ENCODE results near the gene GPR68.

GPR68 gene

DNA sequence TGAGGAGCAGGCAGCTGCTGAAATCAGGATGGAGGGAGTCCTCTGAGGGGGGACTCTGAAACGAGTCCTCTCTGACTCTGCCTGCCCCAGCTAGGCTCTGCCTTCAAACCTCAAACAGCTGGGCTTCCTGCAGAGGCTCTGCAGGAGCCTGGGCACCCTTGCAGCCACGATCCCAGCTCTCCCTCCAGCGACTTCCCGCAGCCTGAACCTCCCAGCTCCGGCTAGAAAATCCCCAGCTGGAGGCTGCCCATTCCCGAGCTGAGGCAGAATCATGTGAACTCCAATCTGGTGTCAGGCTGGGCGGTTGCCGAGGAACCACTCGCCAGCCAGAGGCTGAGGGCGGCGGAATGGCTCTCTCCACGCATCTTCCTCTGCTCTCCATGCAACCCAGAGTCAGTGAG, at the start of gene GPR68:
TSS of gene GPR68 (minus strand) at position 204 of the 401 bp plus-strand sequence. CDS start 9,654 bp downstream, outside the sequence.
- Histone ChIP-seq H3K4me1 (ENCODE audit: control insufficient read depth in 2 of 2, insufficient read depth in 2 of 2, low read length in 2 of 2) (peaks cover 7 to 9% of the 10 kb centered on the region in 2 donors), H3K27me3 (ENCODE audit: control insufficient read depth in 2 of 2, insufficient read depth in 2 of 2, low read length in 2 of 2) (no peaks in the 10 kb centered on the region), H3K36me3 (ENCODE audit: control insufficient read depth in 2 of 2, insufficient read depth in 2 of 2, low read length in 2 of 2) (no peaks in the 10 kb centered on the region), H3K9me3 (ENCODE audit: control insufficient read depth in 2 of 2, low read length in 2 of 2) (no peaks in the 10 kb centered on the region), H3K27ac (ENCODE audit: low read depth in 2 of 2, low read length in 2 of 2) (peak within 1 kb of the TSS; percentile 49 to 77), H3K4me3 (ENCODE audit: low read length in 2 of 2) (peak within 1 kb of the TSS; percentile 34 to 63), H3K9ac (ENCODE audit: low read depth in 1 of 2, low read length in 2 of 2) (peak within 1 kb of the TSS; percentile 29 to 56)

DNA sequence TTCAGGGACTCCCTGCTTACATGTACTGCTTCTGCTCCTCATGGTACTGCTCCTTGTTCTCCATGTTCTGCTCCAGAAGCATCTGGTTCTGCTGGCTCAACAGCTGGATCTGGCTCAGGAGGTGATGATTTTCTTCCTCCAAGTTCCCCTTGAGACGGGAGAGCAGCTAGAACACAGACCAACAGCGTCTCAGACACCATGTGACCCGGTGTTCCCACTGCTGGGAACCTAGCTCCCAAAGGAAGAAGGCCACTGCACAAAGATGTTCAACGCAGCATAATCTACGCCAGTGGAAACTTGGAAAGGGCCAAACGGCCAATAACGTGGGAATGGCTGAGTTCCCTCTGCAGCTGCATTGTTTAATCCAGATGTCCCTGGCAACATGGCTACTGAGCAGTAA, 49.6 kb upstream of the GPR68 start:
- Histone ChIP-seq H3K4me3 (ENCODE audit: low read length in 2 of 2) (no peak overlapping the region), H3K36me3 (ENCODE audit: control insufficient read depth in 2 of 2, insufficient read depth in 2 of 2, low read length in 2 of 2) (peaks cover 66 to 69% of the 10 kb centered on the region in 2 donors), H3K27ac (ENCODE audit: low read depth in 2 of 2, low read length in 2 of 2) (no peak overlapping the region), H3K27me3 (ENCODE audit: control insufficient read depth in 2 of 2, insufficient read depth in 2 of 2, low read length in 2 of 2) (no peaks in the 10 kb centered on the region), H3K9me3 (ENCODE audit: control insufficient read depth in 2 of 2, low read length in 2 of 2) (no peaks in the 10 kb centered on the region), H3K4me1 (ENCODE audit: control insufficient read depth in 2 of 2, insufficient read depth in 2 of 2, low read length in 2 of 2) (no peaks in the 10 kb centered on the region), H3K9ac (ENCODE audit: low read depth in 1 of 2, low read length in 2 of 2) (no peak overlapping the region)

- Histone ChIP-seq H3K36me3 (ENCODE audit: control insufficient read depth in 2 of 2, insufficient read depth in 2 of 2, low read length in 2 of 2) (peaks cover 68 to 72% of the 10 kb centered on the region in 2 donors), H3K27me3 (ENCODE audit: control insufficient read depth in 2 of 2, insufficient read depth in 2 of 2, low read length in 2 of 2) (no peaks in the 10 kb centered on the region), H3K27ac (ENCODE audit: low read depth in 2 of 2, low read length in 2 of 2) (no peak overlapping the region), H3K4me1 (ENCODE audit: control insufficient read depth in 2 of 2, insufficient read depth in 2 of 2, low read length in 2 of 2) (no peaks in the 10 kb centered on the region), H3K4me3 (ENCODE audit: low read length in 2 of 2) (no peak overlapping the region), H3K9ac (ENCODE audit: low read depth in 1 of 2, low read length in 2 of 2) (no peak overlapping the region), H3K9me3 (ENCODE audit: control insufficient read depth in 2 of 2, low read length in 2 of 2) (no peaks in the 10 kb centered on the region)
These were observed 48.8 kb upstream of the GPR68 start for GRCh38 chr14:91293281-91293680.

DNA sequence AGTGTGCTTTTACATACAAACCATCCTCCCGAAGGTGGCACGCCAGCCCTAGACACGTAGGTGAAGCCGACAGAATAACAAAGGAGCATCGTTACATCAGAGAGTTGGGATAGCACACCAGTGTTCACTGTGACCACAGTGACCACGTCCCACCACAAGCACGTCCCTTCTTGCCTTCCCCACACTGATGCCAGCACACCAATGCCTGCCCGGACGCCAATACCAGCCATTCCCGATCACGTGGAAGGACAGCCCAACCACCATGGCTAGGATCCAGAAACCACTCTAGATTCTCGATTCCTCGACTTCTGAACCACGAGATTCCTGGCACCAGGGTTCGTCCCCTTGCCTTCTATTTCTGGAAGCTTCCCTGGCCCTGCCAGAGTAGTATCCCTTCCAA, 48.0 kb upstream of the GPR68 start:
- H3K4me3 ChIP-seq (ENCODE audit: low read length in 2 of 2) = no peak overlapping the region
- no peak overlapping the region for H3K27ac ChIP-seq (ENCODE audit: low read depth in 2 of 2, low read length in 2 of 2)
- no peaks in the 10 kb centered on the region for H3K4me1 ChIP-seq (ENCODE audit: control insufficient read depth in 2 of 2, insufficient read depth in 2 of 2, low read length in 2 of 2)
- no peaks in the 10 kb centered on the region for H3K9me3 ChIP-seq (ENCODE audit: control insufficient read depth in 2 of 2, low read length in 2 of 2)
- H3K9ac ChIP-seq (ENCODE audit: low read depth in 1 of 2, low read length in 2 of 2) = no peak overlapping the region
- H3K27me3 ChIP-seq (ENCODE audit: control insufficient read depth in 2 of 2, insufficient read depth in 2 of 2, low read length in 2 of 2) = no peaks in the 10 kb centered on the region
- peaks cover 72 to 77% of the 10 kb centered on the region in 2 donors for H3K36me3 ChIP-seq (ENCODE audit: control insufficient read depth in 2 of 2, insufficient read depth in 2 of 2, low read length in 2 of 2)

- Histone ChIP-seq H3K9ac (ENCODE audit: low read depth in 1 of 2, low read length in 2 of 2) (no peak overlapping the region), H3K9me3 (ENCODE audit: control insufficient read depth in 2 of 2, low read length in 2 of 2) (no peaks in the 10 kb centered on the region), H3K36me3 (ENCODE audit: control insufficient read depth in 2 of 2, insufficient read depth in 2 of 2, low read length in 2 of 2) (peaks cover 67 to 71% of the 10 kb centered on the region in 2 donors), H3K27ac (ENCODE audit: low read depth in 2 of 2, low read length in 2 of 2) (no peak overlapping the region), H3K4me1 (ENCODE audit: control insufficient read depth in 2 of 2, insufficient read depth in 2 of 2, low read length in 2 of 2) (no peaks in the 10 kb centered on the region), H3K27me3 (ENCODE audit: control insufficient read depth in 2 of 2, insufficient read depth in 2 of 2, low read length in 2 of 2) (no peaks in the 10 kb centered on the region), H3K4me3 (ENCODE audit: low read length in 2 of 2) (no peak overlapping the region)
These were observed 47.4 kb upstream of the GPR68 start for GRCh38 chr14:91291786-91292405.

- Histone ChIP-seq H3K27me3 (ENCODE audit: control insufficient read depth in 2 of 2, insufficient read depth in 2 of 2, low read length in 2 of 2) (no peaks in the 10 kb centered on the region), H3K9ac (ENCODE audit: low read depth in 1 of 2, low read length in 2 of 2) (no peak overlapping the region), H3K4me3 (ENCODE audit: low read length in 2 of 2) (no peak overlapping the region), H3K4me1 (ENCODE audit: control insufficient read depth in 2 of 2, insufficient read depth in 2 of 2, low read length in 2 of 2) (no peaks in the 10 kb centered on the region), H3K9me3 (ENCODE audit: control insufficient read depth in 2 of 2, low read length in 2 of 2) (no peaks in the 10 kb centered on the region), H3K27ac (ENCODE audit: low read depth in 2 of 2, low read length in 2 of 2) (no peak overlapping the region), H3K36me3 (ENCODE audit: control insufficient read depth in 2 of 2, insufficient read depth in 2 of 2, low read length in 2 of 2) (peaks cover 59 to 66% of the 10 kb centered on the region in 2 donors)
These were observed 46.5 kb upstream of the GPR68 start for GRCh38 chr14:91290986-91291385.

GRCh38 chr14:91289464-91289863, 45.0 kb upstream of the GPR68 start:
- peaks cover 62% of the 10 kb centered on the region in 2 donors for H3K36me3 ChIP-seq (ENCODE audit: control insufficient read depth in 2 of 2, insufficient read depth in 2 of 2, low read length in 2 of 2)
- H3K9me3 ChIP-seq (ENCODE audit: control insufficient read depth in 2 of 2, low read length in 2 of 2) = no peaks in the 10 kb centered on the region
- no peak overlapping the region for H3K27ac ChIP-seq (ENCODE audit: low read depth in 2 of 2, low read length in 2 of 2)
- no peak overlapping the region for H3K4me3 ChIP-seq (ENCODE audit: low read length in 2 of 2)
- H3K9ac ChIP-seq (ENCODE audit: low read depth in 1 of 2, low read length in 2 of 2) = no peak overlapping the region
- no peaks in the 10 kb centered on the region for H3K27me3 ChIP-seq (ENCODE audit: control insufficient read depth in 2 of 2, insufficient read depth in 2 of 2, low read length in 2 of 2)
- H3K4me1 ChIP-seq (ENCODE audit: control insufficient read depth in 2 of 2, insufficient read depth in 2 of 2, low read length in 2 of 2) = no peaks in the 10 kb centered on the region

DNA sequence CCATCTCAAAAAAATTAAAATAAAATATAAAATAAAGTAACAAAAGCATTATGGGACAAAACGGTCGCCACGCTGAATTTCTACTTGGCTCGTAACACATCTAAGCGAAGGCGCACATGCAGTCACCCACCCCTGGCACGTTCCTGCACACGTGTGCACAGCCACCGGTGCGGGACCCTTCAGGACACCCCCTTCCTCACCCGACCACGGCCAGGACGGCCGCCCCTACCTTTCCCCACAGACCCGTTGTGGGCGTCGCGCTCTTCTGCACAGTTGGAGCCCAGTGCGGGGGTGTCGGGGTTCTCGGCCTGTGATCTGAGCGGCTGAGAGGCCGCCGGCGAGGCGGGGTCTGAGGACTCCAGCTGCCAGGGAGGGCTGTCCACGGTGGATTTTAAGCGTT, 44.4 kb upstream of the GPR68 start:
- H3K4me1 ChIP-seq (ENCODE audit: control insufficient read depth in 2 of 2, insufficient read depth in 2 of 2, low read length in 2 of 2) = no peaks in the 10 kb centered on the region
- peaks cover 62% of the 10 kb centered on the region in 2 donors for H3K36me3 ChIP-seq (ENCODE audit: control insufficient read depth in 2 of 2, insufficient read depth in 2 of 2, low read length in 2 of 2)
- no peak overlapping the region for H3K4me3 ChIP-seq (ENCODE audit: low read length in 2 of 2)
- H3K9ac ChIP-seq (ENCODE audit: low read depth in 1 of 2, low read length in 2 of 2) = no peak overlapping the region
- H3K9me3 ChIP-seq (ENCODE audit: control insufficient read depth in 2 of 2, low read length in 2 of 2) = no peaks in the 10 kb centered on the region
- H3K27me3 ChIP-seq (ENCODE audit: control insufficient read depth in 2 of 2, insufficient read depth in 2 of 2, low read length in 2 of 2) = no peaks in the 10 kb centered on the region
- H3K27ac ChIP-seq (ENCODE audit: low read depth in 2 of 2, low read length in 2 of 2) = no peak overlapping the region

- H3K9me3 ChIP-seq (ENCODE audit: control insufficient read depth in 2 of 2, low read length in 2 of 2) = no peaks in the 10 kb centered on the region
- no peaks in the 10 kb centered on the region for H3K27me3 ChIP-seq (ENCODE audit: control insufficient read depth in 2 of 2, insufficient read depth in 2 of 2, low read length in 2 of 2)
- H3K9ac ChIP-seq (ENCODE audit: low read depth in 1 of 2, low read length in 2 of 2) = no peak overlapping the region
- H3K4me1 ChIP-seq (ENCODE audit: control insufficient read depth in 2 of 2, insufficient read depth in 2 of 2, low read length in 2 of 2) = no peaks in the 10 kb centered on the region
- H3K4me3 ChIP-seq (ENCODE audit: low read length in 2 of 2) = no peak overlapping the region
- H3K27ac ChIP-seq (ENCODE audit: low read depth in 2 of 2, low read length in 2 of 2) = no peak overlapping the region
- peaks cover 61 to 63% of the 10 kb centered on the region in 2 donors for H3K36me3 ChIP-seq (ENCODE audit: control insufficient read depth in 2 of 2, insufficient read depth in 2 of 2, low read length in 2 of 2)
These were observed 42.0 kb upstream of the GPR68 start for GRCh38 chr14:91286530-91286937.

DNA sequence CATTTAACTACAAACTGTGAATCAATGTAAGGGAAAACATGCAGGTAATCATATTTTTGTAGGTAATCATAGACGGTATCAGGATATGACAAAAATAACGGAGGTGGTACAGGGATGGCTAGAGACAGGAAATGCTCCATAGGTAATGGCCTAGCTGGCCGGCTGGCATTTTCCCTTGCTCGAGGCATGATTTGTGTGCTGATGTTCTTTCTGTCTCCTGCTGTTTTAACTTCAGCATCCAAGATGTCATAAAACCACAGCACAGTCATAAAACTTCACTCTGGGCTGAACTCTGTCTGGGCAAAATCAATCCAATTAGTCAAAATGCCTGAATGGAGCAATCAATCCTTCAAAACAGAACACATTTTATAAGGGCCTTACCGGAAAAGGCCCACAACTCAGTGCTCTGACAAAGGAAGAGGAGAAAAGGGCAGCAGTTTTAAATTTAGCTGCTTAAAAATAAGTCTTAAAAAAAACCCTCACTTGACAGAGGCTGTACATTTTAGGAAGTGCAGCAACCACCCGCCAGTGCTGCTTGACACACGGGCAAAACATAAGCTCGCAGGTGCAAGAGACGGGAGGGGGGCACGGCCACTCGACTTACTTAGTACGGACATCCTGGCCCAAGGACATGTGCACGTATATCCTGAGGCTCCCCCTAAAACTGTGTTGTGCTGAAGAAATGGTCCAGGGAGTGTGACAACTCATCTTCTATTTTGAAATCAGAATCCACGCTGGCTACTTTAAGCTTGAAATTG, 40.5 kb upstream of the GPR68 start:
- no peak overlapping the region for H3K27ac ChIP-seq (ENCODE audit: low read depth in 2 of 2, low read length in 2 of 2)
- H3K4me3 ChIP-seq (ENCODE audit: low read length in 2 of 2) = no peak overlapping the region
- no peaks in the 10 kb centered on the region for H3K4me1 ChIP-seq (ENCODE audit: control insufficient read depth in 2 of 2, insufficient read depth in 2 of 2, low read length in 2 of 2)
- peaks cover 61 to 65% of the 10 kb centered on the region in 2 donors for H3K36me3 ChIP-seq (ENCODE audit: control insufficient read depth in 2 of 2, insufficient read depth in 2 of 2, low read length in 2 of 2)
- H3K9ac ChIP-seq (ENCODE audit: low read depth in 1 of 2, low read length in 2 of 2) = no peak overlapping the region
- no peaks in the 10 kb centered on the region for H3K27me3 ChIP-seq (ENCODE audit: control insufficient read depth in 2 of 2, insufficient read depth in 2 of 2, low read length in 2 of 2)
- no peaks in the 10 kb centered on the region for H3K9me3 ChIP-seq (ENCODE audit: control insufficient read depth in 2 of 2, low read length in 2 of 2)
